Upper lobe of left lung (tissue), 4 donors: Measurements from ENCODE around the gene RFTN1.

Source experiments
- POLR2A ChIP-seq, 4 donors: fragments of 450-650 bp; IDR thresholded peaks; one replicate each; pipeline ENCODE4 v1.5.1; 2016 to 2017; ENCODE audit warnings: antibody characterized with exemption in 4 of 4, mild to moderate bottlenecking in 2 of 4
- POLR2AphosphoS5 ChIP-seq, 2 donors: sonication (generic); formaldehyde crosslinking; IDR thresholded peaks; one replicate each; pipeline ENCODE4 v1.5.1; 2017; ENCODE audit warnings: antibody characterized with exemption in 2 of 2

- TF ChIP-seq POLR2AphosphoS5 (IDR thresholded peaks at IDR 0.05) (no peak), POLR2A (IDR thresholded peaks at IDR 0.05) (no peak)
Measured at GRCh38 chr3:16546186-16547010, 32.9 kb upstream of the RFTN1 start.
